GM12873 (cell line): ENCODE measurements around the gene LRRC8D.

ENCODE experiments used
- TF ChIP-seq, protein P1 (sequence below): IDR thresholded peaks from 2 replicates; pipeline ENCODE4 v1.5.1; 2012; ENCODE audit warnings: low read depth, mild to moderate bottlenecking, moderate library complexity, low read length, control low read depth; ENCODE audit not compliant: insufficient read depth; ENCODE audit errors: missing control alignments

Gene LRRC8D

DNA sequence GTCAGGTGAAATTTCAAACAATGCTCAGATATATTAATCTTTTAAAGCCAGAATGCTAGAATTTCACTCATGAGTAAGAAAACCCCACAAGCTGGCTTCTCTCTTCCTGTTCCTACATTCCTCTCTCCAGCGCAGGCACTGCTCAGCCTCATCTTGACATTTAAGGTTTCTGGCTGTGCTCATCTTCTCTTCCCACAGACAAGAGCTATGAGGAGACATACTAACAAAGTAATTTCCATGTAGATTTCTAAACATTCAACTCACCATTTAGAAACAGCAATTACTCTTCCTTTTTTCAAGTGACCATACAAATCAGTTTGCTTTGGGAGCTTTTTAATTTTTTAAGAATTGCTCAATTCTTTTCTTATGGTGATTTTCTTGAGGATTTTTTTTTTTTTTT is 7.8 kb upstream of the LRRC8D start:
- TF ChIP-seq, protein P1, sequence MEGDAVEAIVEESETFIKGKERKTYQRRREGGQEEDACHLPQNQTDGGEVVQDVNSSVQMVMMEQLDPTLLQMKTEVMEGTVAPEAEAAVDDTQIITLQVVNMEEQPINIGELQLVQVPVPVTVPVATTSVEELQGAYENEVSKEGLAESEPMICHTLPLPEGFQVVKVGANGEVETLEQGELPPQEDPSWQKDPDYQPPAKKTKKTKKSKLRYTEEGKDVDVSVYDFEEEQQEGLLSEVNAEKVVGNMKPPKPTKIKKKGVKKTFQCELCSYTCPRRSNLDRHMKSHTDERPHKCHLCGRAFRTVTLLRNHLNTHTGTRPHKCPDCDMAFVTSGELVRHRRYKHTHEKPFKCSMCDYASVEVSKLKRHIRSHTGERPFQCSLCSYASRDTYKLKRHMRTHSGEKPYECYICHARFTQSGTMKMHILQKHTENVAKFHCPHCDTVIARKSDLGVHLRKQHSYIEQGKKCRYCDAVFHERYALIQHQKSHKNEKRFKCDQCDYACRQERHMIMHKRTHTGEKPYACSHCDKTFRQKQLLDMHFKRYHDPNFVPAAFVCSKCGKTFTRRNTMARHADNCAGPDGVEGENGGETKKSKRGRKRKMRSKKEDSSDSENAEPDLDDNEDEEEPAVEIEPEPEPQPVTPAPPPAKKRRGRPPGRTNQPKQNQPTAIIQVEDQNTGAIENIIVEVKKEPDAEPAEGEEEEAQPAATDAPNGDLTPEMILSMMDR: no peak

DNA sequence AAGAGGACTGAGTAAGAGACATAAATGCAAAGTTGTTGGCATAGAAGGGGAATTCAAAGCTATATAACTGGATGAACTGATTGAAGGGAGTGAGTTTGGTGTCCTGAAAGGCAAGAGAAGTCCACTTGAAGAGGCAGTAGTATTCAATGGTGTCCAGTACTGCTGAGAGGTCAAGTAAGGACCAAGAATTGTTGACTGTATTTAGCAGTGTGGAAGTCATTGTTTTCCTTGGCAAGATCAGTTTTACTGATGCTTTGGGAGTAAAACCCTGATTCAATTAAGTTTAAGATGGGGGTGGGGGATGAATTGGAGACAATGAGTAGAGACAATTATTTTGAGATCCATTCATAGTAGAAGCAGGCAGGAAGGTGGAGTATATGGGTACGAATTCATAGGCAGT is 5.8 kb upstream of the LRRC8D start:
- TF ChIP-seq, protein P1: no peak

DNA sequence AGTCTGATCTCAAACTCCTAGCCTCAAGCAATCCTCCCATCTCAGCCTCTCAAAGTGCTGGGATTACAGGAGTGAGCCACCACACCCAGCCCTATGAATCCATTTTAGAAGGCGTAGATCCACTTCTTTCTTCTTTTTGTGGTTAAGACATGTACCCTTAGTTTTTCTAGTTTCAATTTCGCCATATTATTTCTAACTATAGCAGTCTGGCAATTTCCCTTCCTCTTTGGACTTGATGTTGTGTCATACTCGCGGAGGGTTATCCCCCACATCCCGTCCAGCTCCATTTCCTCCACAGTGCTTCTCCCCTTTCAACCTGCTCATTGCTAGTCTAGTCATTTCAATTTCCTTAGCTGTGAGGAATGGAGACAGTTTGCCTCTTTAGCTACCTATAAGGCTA is 5.2 kb upstream of the LRRC8D start:
- TF ChIP-seq, protein P1: no peak

DNA sequence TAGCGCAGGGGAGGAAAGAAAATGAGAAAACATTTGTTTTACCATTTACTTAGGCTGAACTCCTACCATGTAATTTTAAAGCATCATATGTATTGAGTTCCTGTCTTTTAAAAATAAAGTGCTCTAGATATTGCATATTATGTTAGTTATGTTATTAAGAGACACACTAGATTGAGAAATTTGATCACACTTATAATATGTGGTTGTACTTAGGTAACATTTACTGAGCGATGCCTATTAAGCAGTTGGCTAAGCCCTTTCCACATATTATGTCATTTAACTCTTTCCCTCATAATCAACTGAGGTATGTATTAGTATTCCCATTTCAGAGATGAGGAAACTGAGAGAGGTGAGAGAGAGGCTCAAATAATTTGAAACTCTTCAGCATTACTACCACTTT is 4.5 kb upstream of the LRRC8D start:
- TF ChIP-seq, protein P1: no peak

DNA sequence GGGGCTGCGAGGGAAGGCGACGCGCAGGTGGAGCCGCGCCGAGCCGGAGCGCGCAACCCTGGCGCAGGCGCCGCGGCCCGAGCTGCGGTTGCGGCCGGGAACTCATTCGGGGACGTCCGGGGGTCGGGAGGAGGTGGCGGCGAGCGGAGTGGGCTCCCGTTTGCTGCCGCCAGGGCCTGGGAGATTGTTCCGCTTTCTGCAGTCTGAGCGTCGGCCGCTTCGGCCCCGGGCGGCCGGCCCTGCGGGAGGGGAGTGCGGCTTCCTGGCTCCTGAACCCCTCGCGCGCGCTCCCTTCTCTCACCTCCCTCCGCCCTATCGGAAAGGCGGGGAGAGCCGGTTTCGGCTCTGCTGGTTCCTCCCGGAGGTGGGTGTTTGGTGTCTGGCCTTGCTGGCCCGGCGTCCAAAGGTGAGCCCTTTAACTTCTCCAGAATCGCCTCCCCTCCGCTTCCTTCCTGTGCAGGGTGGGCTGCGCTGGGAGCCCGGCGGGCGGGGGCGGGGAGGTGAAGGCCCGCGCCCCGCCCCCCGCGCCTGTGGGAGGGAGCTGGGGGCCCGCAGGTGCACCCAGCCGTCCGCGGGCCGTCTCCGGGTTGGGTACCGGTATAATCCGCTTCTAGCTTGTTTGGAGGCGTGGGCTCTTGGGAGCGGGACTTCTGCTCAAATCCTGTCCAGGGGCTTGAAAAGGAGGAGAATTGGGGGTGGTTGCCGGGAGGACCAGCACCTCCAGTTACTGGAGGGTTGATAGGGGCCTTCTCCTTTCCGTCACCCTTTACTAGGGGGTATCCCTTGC is 683 bp downstream of the LRRC8D start:
- TF ChIP-seq, protein P1: peak; percentile 11

DNA sequence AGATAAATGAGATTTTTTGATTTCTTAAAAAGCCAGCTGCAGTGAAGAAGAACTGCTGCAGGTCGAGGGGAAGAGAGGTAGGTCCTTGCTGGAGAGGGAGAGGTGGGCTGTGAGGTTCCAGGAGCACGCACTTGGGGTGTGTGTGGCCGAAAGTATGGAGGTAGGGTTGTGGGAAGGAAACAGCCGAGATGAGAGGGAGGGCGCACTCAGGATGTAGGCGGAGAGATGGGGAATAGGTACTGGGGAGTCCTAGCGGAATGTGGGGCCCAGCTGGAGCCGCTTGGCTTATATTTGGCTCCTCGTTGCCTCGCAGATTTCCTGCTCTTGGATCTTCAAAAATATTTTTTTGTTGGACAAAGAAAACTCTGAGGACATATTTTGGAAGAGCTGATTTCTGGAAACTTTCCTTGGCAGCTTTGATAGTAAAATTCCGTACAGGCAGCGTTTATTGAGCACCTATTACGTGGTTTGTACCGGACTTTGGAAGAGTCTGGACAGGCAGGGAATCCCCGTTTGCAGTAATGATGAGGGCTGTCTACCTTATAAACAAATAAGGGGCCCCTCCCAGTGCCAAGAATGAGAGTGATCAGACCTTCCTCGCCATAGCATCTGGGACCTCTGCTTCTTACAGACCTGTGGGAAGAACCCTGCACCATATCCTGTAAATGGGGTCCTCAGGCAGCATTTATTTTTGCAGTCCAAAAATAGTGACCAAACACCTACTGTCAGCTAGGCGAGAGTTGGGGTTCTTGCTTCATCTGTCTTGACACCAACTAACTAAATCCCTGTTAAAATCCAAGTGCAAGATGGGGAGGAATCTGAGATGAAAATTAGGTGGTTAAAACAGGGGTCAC is 1.5 kb downstream of the LRRC8D start:
- TF ChIP-seq, protein P1: no peak

DNA sequence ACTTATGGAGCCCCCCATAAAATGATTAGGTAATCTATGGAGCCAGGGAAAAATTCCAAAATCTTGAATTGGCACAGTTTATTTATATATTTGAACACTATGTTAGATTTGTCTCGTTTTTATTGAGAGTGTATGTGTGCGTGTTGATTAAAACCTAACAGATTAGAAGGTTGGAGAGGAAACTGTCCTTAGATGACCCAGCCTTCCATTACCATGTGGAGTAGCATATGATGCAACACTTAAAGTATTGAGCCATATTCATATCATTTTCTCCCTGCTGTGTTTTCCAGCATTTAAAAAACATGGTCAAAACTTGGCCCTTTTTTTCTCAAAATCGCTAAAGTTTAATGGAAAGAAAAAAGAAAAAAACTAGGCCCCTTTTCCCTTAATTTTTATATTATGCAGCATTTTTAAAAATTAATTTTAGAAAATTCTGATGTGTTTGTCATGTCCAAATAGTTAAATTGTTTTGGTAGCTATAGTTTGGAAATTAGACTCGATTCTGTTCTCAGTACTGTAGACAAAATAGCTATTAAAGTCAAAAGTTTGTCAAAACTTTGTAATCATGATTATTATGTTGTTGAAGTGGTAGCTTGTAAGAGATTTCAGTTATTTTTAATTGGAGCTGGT is 2.3 kb downstream of the LRRC8D start:
- TF ChIP-seq, protein P1: no peak
